Measurements from ENCODE around the gene SMOC2. TPM values are rescaled to one million over a fixed set of nuclear protein-coding genes. Genes with fewer than 3 reads are reported as not detected.

Gene SMOC2
- total RNA-seq, 1 donor from 2014 or later, result not detected

GRCh38 chr6:168619560-168620314 lies 178.8 kb downstream of the SMOC2 start:
- no peak overlapping the region for H3K4me3 ChIP-seq (ENCODE audit: low read depth, low read length)
- H3K36me3 ChIP-seq (ENCODE audit: control insufficient read depth, insufficient read depth, low read length), result no peaks in the 10 kb centered on the region
- no peak for TF ChIP-seq CTCF (IDR thresholded peaks at IDR 0.05; ENCODE audit: insufficient read depth, low read length, poor library complexity, severe bottlenecking)
- no peak for DNase-seq (ENCODE audit: low read depth)
- H3K27me3 ChIP-seq (ENCODE audit: control insufficient read depth, insufficient read depth, low read length), result no peaks in the 10 kb centered on the region

DNA sequence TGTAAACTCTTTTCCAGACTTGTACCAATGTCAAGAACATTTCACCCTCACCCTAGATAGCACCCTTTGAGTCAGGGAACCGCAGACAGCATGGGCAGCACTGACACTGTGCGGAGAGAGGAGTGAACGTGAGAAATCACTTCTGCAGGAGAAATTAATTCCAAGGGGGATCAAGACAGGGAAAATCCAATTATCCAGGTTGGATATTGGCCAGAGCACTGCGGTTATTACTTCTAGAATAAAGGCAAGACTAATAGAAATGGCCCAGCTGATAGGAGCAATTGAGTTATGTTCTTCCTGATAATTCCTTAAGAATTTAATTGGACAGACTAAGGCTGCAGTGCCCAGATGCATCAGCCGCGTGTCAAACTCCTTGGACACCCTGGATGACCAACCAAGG lies 179.6 kb downstream of the SMOC2 start:
- no peak for TF ChIP-seq CTCF (IDR thresholded peaks at IDR 0.05; ENCODE audit: insufficient read depth, low read length, poor library complexity, severe bottlenecking)
- DNase-seq (ENCODE audit: low read depth), result no peak
- Histone ChIP-seq H3K27me3 (ENCODE audit: control insufficient read depth, insufficient read depth, low read length) (no peaks in the 10 kb centered on the region), H3K4me3 (ENCODE audit: low read depth, low read length) (no peak overlapping the region), H3K36me3 (ENCODE audit: control insufficient read depth, insufficient read depth, low read length) (no peaks in the 10 kb centered on the region)

DNA sequence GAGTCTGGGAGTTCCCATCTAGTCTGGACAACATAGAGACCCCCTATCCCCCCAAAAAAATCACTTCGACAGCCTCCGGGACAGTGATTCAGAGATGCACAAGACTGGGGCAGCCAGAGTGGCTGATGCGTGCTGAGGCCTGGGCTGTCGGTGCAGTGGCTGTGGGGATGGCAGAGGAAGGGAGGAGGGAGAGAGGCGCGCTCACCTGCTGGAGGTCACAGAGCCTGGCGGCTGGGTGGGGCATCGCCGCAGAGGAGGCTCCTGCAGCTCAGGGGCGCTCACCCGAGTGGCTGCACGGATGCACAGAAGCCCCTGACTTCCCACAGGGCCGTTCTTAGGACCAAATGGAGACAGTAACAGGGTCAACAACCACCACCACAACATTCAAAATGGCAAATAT lies 182.8 kb downstream of the SMOC2 start:
- no peak for DNase-seq (ENCODE audit: low read depth)
- TF ChIP-seq CTCF (IDR thresholded peaks at IDR 0.05; ENCODE audit: insufficient read depth, low read length, poor library complexity, severe bottlenecking), result no peak
- no peaks in the 10 kb centered on the region for H3K36me3 ChIP-seq (ENCODE audit: control insufficient read depth, insufficient read depth, low read length)
- H3K4me3 ChIP-seq (ENCODE audit: low read depth, low read length), result no peak overlapping the region
- no peaks in the 10 kb centered on the region for H3K27me3 ChIP-seq (ENCODE audit: control insufficient read depth, insufficient read depth, low read length)

GRCh38 chr6:168624540-168624939 lies 183.6 kb downstream of the SMOC2 start:
- no peak for TF ChIP-seq CTCF (IDR thresholded peaks at IDR 0.05; ENCODE audit: insufficient read depth, low read length, poor library complexity, severe bottlenecking)
- Histone ChIP-seq H3K4me3 (ENCODE audit: low read depth, low read length) (no peak overlapping the region), H3K27me3 (ENCODE audit: control insufficient read depth, insufficient read depth, low read length) (no peaks in the 10 kb centered on the region), H3K36me3 (ENCODE audit: control insufficient read depth, insufficient read depth, low read length) (no peaks in the 10 kb centered on the region)
- DNase-seq (ENCODE audit: low read depth), result no peak

- H3K4me3 ChIP-seq (ENCODE audit: low read depth, low read length), result no peak overlapping the region
- no peaks in the 10 kb centered on the region for H3K36me3 ChIP-seq (ENCODE audit: control insufficient read depth, insufficient read depth, low read length)
- H3K27me3 ChIP-seq (ENCODE audit: control insufficient read depth, insufficient read depth, low read length), result no peaks in the 10 kb centered on the region
- no peak for TF ChIP-seq CTCF (IDR thresholded peaks at IDR 0.05; ENCODE audit: insufficient read depth, low read length, poor library complexity, severe bottlenecking)
- DNase-seq (ENCODE audit: low read depth), result no peak
Measured at GRCh38 chr6:168624948-168625347, 184.0 kb downstream of the SMOC2 start.

- TF ChIP-seq CTCF (IDR thresholded peaks at IDR 0.05; ENCODE audit: insufficient read depth, low read length, poor library complexity, severe bottlenecking), result no peak
- no peak for DNase-seq (ENCODE audit: low read depth)
- Histone ChIP-seq H3K4me3 (ENCODE audit: low read depth, low read length) (no peak overlapping the region), H3K36me3 (ENCODE audit: control insufficient read depth, insufficient read depth, low read length) (no peaks in the 10 kb centered on the region), H3K27me3 (ENCODE audit: control insufficient read depth, insufficient read depth, low read length) (no peaks in the 10 kb centered on the region)
Measured at GRCh38 chr6:168625602-168626001, 184.6 kb downstream of the SMOC2 start.

Measured in kidney epithelial cell (primary cell).